ENCODE measurements around the gene TUBA4A. TPM values are rescaled to one million over a fixed set of nuclear protein-coding genes. Genes with fewer than 3 reads are reported as not detected.
A peak's percentile ranks its signal among the peaks of the same experiment; 100 is the strongest.

TUBA4A gene
- total RNA-seq, 1 donor from 2014 or later = 45.4 TPM

DNA sequence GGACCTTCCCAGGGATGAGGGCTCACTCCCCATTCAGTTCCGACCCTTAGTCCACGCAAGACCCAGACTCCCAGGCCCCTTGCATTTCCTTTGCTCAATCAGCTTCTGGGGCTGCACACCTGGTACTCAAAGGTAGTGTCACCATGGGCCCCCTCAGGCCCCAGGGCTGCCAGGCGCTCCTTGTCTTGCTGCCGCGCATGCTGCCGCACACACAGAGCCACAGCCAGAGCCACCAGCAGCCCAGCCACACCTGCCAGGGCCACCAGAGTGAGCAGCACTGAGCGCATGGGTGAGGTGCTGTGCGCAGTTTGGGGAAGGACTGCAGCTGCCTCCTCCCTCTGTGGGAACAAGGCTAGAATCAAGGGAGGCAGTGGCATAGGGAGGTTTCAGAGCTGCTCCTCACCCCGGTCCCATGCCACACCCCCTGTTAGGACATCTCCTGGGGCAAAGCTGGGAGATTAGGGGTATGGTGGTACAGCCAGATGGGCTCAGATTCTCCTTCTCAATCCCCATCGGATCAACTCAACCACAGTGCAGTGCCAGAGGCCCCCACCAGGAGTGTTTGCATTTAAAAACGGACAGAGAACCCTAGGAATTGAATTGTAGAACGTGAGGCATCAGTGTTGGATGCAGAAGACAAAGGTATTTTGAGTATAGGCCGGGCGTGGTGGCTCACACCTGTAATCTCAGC is 44.2 kb upstream of the TUBA4A start:
- H3K9me3 ChIP-seq = no peaks in the 10 kb centered on the region
- peaks cover 17% of the 10 kb centered on the region for H3K27me3 ChIP-seq
- no peaks in the 10 kb centered on the region for H3K36me3 ChIP-seq
- intact Hi-C loops (cut with DNase I) = no loop called here
- peaks cover 12% of the 10 kb centered on the region for H3K4me1 ChIP-seq
- TF ChIP-seq, protein P1, sequence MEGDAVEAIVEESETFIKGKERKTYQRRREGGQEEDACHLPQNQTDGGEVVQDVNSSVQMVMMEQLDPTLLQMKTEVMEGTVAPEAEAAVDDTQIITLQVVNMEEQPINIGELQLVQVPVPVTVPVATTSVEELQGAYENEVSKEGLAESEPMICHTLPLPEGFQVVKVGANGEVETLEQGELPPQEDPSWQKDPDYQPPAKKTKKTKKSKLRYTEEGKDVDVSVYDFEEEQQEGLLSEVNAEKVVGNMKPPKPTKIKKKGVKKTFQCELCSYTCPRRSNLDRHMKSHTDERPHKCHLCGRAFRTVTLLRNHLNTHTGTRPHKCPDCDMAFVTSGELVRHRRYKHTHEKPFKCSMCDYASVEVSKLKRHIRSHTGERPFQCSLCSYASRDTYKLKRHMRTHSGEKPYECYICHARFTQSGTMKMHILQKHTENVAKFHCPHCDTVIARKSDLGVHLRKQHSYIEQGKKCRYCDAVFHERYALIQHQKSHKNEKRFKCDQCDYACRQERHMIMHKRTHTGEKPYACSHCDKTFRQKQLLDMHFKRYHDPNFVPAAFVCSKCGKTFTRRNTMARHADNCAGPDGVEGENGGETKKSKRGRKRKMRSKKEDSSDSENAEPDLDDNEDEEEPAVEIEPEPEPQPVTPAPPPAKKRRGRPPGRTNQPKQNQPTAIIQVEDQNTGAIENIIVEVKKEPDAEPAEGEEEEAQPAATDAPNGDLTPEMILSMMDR (IDR thresholded peaks at IDR 0.05) = no peak
- ATAC-seq (no peak), DNase-seq (peak; percentile 49)
- no peak overlapping the region for H3K27ac ChIP-seq
- no peak overlapping the region for H3K4me3 ChIP-seq

DNA sequence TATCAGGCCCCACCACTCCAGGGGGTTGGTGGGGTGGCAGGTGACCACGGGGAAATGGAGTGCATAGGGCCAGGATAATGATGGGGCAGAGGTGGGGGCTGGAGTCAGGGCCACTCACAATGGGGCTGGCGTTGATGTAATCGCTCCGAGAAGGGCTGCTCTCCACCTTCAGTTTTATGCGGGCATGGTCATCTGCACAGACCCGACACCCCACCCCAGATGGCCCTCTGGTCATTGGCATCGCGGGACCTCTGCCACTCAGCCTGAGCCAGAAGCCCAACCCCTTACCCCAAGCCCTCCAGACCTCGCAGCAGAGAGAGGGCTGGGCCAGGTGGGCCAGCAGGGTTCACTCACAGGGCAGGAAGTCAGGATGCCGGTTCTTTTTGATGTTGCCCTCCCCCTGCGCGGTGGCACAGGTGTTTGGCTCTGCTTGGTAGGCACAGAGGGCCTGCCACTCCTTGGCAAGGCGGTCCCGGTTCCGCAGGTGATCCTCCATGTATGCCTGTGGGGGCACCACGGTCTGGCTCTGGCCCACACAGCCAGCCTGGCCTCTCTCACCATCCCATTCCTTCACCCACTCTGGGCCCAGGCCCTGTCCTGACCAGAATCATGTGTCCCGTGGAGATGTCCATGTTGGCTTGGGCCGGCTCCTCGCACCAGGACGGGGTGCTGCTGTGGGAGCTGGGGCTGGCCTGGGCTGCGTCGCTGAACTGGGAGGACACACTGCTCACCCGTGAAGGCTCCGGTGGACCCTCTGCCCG is 43.1 kb upstream of the TUBA4A start:
- intact Hi-C loops (cut with DNase I) = no loop called here
- no peak for ATAC-seq
- Histone ChIP-seq H3K9me3 (no peaks in the 10 kb centered on the region), H3K27me3 (peaks cover 13% of the 10 kb centered on the region), H3K4me1 (peaks cover 12% of the 10 kb centered on the region), H3K27ac (no peak overlapping the region), H3K36me3 (no peaks in the 10 kb centered on the region), H3K4me3 (no peak overlapping the region)
- DNase-seq = peak; percentile 56
- TF ChIP-seq, protein P1 (IDR thresholded peaks at IDR 0.05) = no peak

DNA sequence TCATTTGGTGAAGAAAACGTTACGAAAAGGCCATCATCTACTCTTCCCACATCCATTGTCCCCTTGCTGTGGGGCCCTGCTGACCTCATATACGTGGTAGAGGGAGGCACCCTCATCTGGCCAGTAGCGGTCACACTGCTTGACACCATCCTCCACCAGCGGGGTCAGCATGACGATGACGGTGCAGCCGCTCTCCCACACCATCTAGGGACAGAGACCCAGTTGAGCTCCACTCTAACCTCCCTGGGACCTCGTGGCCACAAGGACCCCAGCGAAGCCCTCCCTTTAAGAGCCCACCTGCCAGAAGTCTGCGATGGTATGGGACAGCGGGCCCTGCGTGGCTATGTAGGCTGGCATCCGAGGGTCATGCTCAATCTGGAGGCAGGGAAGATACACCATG is 42.4 kb upstream of the TUBA4A start:
- Histone ChIP-seq H3K27me3 (peaks cover 12% of the 10 kb centered on the region), H3K4me3 (no peak overlapping the region), H3K9me3 (no peaks in the 10 kb centered on the region), H3K36me3 (no peaks in the 10 kb centered on the region), H3K27ac (no peak overlapping the region), H3K4me1 (peaks cover 12% of the 10 kb centered on the region)
- TF ChIP-seq, protein P1 (IDR thresholded peaks at IDR 0.05) = no peak
- DNase-seq (peak; percentile 49), ATAC-seq (no peak)
- intact Hi-C loops (cut with DNase I) = no loop called here

DNA sequence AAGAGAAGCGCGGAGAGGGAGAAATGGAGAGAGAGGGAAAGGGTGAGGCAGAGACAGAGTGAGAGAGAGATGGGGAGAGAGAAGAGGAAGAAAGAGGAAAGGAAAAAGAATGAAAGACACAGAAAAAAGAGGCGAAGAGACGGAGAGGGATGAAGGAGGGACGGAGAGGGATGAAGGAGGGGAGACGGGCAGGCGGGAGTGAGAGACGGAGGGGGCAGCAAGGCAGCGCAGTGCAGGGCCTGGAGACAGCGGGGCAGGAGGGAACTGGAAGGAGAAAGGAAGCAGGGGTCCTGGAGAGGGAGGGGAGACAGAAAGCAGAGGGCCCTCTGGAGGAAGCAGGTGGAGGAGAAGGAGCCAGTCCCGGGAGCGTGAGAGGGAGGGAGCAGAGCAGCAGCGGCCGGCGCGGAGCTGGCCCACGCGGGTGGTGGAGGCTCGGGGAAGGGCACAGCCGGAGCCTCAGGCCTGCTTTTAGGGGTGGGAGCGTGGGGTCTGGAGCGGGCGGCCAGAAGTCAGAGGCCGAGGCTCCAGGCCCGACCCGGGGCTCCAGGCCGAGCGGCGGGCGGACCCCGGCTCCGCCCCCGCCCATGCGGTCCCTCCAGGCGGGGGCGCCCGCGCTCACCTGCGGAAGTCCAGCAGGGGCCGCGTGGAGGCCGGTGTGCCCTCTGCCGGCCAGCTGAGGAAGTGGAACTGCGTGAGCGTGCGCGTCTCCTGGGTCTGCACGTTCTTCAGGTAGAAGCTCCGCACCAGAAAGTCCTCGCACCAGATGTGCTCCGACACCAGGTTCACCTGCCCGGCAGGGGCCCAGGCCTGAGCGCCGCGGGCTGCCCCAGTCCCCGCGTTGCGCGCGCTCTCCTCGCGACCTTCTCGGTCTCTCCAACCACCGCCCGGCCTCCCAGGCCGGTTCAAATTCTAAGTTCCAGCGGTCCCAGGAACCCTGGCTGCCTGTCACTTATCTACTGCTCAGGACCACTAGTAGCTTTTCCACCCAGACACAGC is 40.9 kb upstream of the TUBA4A start:
- Histone ChIP-seq H3K4me3 (peak overlapping the region; percentile 53), H3K36me3 (no peaks in the 10 kb centered on the region), H3K27ac (peak overlapping the region; percentile 59), H3K4me1 (peaks cover 12% of the 10 kb centered on the region), H3K27me3 (peaks cover 6% of the 10 kb centered on the region), H3K9me3 (no peaks in the 10 kb centered on the region)
- ATAC-seq = peak; percentile 97
- intact Hi-C loops (cut with DNase I) = loop anchor here (5.0 kb wide), 1 partner anchor 132 kb away; the partner anchor contains the start of gene NHEJ1
- TF ChIP-seq, protein P1 (IDR thresholded peaks at IDR 0.05) = peak; percentile 99
- DNase-seq = peak; percentile 94

DNA sequence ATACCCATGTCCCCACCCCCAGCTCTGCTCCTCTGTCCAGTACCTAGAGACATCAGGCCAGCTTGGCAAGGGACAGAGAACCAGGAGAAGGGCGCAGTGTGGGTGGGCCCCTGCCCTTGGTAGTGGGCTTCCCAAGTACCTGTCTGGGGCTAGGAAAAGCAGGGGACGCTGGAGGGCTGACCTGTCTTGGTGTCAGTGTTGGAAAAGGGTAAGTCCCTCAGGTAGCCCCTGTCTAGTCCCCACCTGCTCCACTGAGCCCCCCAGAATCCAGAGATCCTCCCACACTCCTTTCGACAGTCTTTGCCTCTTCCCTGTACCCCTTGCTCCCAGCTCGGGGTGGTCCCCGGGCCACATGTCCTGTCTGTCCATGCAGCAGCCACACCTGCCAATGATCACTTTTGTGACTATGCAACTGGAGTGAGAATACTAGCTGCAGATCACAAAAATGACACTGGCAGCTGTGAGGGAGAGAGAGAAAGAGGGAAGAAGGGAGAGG is 40.1 kb upstream of the TUBA4A start:
- no peaks in the 10 kb centered on the region for H3K9me3 ChIP-seq
- H3K4me1 ChIP-seq = peaks cover 16% of the 10 kb centered on the region
- ATAC-seq (no peak), DNase-seq (peak; percentile 40)
- H3K27ac ChIP-seq = no peak overlapping the region
- H3K36me3 ChIP-seq = no peaks in the 10 kb centered on the region
- TF ChIP-seq, protein P1 (IDR thresholded peaks at IDR 0.05) = no peak
- no peaks in the 10 kb centered on the region for H3K27me3 ChIP-seq
- intact Hi-C loops (cut with DNase I) = loop anchor here (5.0 kb wide), 1 partner anchor 131 kb away; the partner anchor contains the start of gene NHEJ1
- no peak overlapping the region for H3K4me3 ChIP-seq

Measured in upper lobe of right lung (tissue), 1 donor.